Retinal pigment epithelial cell (primary cell): ENCODE measurements around the gene ID1.
"Not testable (repeated sequence)": the region's sequence is repeated elsewhere in the genome, so short reads cannot be mapped to it uniquely, and the experiment has no call there.

Experiments used
- DNase-seq: peaks from one replicate; pipeline ENCODE4 v3.0.0-alpha.2; 2010; ENCODE audit warnings: low read depth
- H3K4me3 ChIP-seq: 2 replicates; pipeline ENCODE4 v1.5.1; 2011; ENCODE audit warnings: mild to moderate bottlenecking, low read length, control low read depth, moderate library complexity
- CTCF ChIP-seq: conservative IDR thresholded peaks from 2 replicates; pipeline ENCODE4 v1.5.1; 2011; ENCODE audit warnings: low read depth, low read length, control low read depth, inconsistent platforms

ID1 gene

GRCh38 chr20:31643522-31643921 lies 38.4 kb downstream of the ID1 start:
- DNase-seq, result no peak
- TF ChIP-seq CTCF, result no peak
- no peak overlapping the region for H3K4me3 ChIP-seq

DNA sequence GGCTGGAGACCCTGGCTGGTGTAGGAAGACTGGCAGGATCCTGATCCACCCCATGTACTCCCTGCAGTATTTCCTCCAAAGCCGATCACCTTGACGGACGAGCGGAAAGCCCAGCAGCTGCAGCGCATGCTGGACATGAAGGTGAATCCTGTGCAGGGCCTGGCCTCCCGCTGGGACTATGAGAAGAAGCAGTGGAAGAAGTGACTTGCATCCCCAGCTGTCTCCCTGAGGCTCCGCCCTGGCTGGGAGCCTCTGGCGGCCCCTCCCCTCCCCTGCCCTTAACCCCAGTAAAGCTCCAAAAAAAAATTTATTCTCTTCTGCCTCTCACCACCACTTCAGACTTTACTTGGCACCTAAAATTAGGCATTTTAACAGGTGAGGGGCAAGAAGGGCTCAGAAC lies 39.6 kb downstream of the ID1 start:
- H3K4me3 ChIP-seq, result no peak overlapping the region
- DNase-seq, result no peak
- no peak for TF ChIP-seq CTCF

- not testable (repeated sequence) for H3K4me3 ChIP-seq, DNase-seq
These were observed 43.0 kb downstream of the ID1 start for GRCh38 chr20:31648104-31648503.

- no peak for TF ChIP-seq CTCF
- no peak for DNase-seq
- H3K4me3 ChIP-seq, result no peak overlapping the region
These were observed 47.9 kb downstream of the ID1 start for GRCh38 chr20:31652917-31653396.

DNA sequence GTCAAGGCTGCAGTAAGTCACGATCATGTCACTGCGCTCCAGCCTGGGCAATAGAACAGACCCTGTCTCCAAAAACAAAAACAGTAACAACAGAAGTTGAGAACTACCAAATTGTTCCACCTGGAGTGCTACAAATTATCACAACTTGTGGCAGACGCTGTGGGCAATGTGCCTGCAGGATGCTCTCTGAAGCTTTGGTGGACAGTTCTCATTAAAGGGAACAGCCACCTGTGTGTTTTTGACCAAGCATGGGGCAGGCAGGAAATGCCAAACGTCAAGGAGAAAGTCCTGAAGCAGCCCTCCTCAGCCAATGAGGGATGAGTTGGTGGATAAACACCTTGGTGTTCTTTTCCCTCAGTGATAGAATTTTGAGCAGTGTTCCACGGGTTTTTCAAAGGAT lies 48.5 kb downstream of the ID1 start:
- no peak for DNase-seq
- no peak overlapping the region for H3K4me3 ChIP-seq
- no peak for TF ChIP-seq CTCF

- no peak for TF ChIP-seq CTCF
- no peak overlapping the region for H3K4me3 ChIP-seq
- DNase-seq, result no peak
These were observed 49.4 kb downstream of the ID1 start for GRCh38 chr20:31654534-31654933.
